Measurements from ENCODE around the gene CD55.

CD55 gene

DNA sequence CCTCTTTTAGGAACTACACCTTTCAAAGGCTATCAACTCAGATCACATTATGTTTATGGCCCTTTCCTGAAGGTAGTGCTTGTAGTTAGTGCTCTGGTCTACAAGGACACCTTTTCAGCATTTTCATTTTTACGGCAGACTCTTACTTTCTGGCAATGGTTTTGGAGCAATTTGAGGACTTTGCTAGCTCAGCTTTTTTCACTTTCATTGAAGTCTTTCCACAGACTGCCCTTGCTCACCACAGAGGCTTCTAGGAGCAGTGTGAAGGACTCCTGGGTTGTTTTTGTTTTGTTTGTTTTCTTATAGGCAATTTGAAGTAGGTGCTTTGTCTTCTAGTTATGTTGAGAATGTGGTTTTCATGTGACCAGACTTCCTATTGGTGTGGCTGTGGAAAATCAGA lies 43.1 kb downstream of the CD55 start:
- no peak for DNase-seq

DNA sequence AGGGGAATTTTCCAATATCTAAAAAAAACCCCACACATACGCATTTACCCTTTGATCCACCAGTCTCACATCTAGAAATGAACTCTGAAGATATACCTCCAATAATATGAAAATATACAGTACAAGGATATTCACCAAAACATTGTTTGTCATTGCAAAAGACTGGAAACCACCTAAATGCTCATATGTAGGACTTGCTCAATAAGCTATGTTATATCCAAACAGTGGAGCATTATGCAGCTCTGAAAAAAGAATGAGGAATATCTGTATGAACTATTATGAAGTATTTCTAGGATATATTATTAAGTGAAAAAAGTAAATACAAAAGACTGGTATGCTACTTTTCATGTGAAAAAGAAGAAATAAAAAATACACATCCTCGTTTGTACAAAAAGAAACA lies 43.6 kb downstream of the CD55 start:
- DNase-seq = no peak

DNA sequence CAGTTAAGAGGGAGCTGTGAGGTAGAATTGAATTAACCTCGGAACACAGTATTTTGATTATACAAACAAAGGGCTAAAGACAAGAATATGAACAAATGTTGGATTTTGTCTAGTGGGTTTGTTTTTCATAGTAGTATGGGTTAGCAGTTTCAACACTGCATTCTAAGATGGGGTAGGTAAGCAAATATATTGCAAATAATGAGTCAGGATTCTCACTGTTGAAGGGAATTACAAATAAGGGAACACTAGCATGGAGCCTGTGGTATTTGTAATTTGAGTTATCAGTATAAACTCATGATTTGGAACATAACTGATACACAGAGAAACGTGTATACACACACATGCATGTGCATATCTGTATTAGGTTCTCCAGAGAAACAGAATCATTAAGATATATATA lies 44.5 kb downstream of the CD55 start:
- no peak for DNase-seq

DNA sequence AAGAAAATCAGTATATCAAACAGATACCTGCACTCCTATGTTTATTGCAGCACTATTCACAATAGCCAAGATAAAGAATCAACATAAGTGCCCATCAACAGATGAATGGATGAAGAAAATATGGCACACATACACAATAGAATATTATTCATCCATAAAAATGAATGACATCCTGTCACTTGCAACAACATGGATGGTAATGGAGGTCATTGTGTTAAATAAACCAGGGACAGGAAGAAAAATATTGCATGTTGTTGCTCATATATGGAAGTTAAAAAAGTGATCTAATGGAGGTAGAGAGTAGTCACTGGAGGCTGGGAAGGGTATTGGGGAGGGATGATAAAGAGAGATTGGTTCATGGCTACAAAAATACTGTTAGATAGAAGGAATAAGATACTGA lies 67.2 kb downstream of the CD55 start:
- no peak for DNase-seq

- DNase-seq = no peak
Observed at GRCh38 chr1:207389728-207390464, 68.4 kb downstream of the CD55 start.

DNA sequence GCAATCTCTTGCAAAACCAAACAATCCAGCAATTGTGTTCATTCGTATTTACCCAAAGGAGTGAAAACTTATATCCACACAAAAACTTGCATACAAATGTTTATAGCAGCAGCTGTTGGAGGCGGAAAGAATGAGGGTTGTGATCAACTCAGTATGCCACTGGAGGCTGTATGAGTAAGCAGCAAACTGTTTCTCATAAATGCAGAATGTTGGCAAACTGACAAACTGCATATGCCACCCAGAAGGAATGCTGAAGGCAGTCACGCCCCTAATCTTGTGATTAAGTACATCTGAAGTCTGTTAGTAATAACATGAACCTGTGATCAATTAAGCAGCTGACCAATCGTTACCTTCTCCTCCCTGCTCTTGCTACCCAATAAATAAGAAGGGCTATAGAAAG lies 72.1 kb downstream of the CD55 start:
- no peak for DNase-seq

DNA sequence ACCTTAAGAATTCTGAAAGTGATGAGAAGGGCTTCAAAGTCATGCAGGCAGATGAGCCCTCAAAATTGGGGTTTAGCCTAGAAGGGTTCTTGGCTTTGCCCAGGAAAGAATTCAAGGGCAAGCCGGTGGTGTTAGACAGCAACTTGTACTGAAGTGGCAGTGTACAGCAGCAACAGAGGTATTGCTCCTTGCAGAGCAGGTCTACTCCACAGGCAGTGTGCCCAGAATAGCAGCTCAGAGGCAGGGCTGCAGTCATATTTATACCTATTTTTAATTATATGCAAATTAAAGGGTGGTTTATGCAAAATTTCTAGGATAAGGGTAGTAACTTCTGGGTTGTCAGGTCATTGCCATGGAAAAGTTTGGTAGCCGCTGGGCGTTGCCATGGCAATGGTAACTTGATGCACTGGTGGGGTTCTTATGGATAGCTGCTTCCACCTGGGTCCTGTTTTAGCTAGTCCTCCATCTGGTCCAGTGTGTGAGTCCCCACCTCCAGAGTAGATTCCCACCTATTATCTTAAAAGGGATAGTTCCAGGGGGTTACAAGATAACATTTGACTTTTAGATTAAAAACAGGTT lies 74.8 kb downstream of the CD55 start:
- no peak for DNase-seq

DNA sequence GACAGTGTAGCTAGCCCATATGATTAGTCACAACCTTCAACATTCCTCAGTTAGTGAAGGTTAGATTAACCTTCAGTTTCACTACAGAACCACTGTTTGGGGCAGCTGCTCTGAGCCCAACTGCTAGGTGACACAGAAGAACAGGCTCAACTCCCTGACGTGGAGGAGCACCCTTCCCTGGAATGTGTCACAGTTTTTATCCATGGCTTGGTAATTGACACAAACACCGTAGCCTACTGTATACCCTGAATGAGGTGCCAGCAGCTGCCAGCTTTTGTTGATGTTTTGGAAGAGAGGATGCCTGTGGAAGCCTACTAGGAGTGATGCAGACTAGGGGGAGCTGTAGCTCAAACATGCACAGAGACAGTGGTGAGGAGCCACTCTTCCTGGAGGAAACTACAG lies 76.0 kb downstream of the CD55 start:
- no peak for DNase-seq

DNA sequence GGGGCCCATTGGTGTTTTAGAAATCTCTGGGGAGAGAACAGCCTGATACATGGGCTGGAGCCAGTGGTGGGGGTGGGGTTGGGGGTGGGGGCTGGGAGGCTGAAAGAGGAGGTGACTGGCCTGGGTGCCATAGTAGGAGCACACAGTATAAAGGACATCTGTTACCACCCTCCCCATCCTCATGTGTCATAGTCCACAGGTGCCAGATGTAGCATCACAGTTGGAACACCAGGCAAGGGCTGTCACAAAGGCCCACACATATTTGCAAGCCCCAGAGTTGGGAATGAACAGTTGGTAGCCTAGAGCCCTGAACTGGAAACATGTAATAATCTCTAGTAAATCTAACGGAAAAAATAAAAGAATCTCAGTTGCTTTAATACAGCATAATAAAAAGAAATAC lies 77.5 kb downstream of the CD55 start:
- no peak for DNase-seq

- no peak for DNase-seq
Observed at GRCh38 chr1:207401578-207401977, 80.1 kb downstream of the CD55 start.

- no peak for DNase-seq
Observed at GRCh38 chr1:207402744-207403143, 81.3 kb downstream of the CD55 start.

GRCh38 chr1:207404849-207405525 lies 83.5 kb downstream of the CD55 start:
- no peak for DNase-seq

DNA sequence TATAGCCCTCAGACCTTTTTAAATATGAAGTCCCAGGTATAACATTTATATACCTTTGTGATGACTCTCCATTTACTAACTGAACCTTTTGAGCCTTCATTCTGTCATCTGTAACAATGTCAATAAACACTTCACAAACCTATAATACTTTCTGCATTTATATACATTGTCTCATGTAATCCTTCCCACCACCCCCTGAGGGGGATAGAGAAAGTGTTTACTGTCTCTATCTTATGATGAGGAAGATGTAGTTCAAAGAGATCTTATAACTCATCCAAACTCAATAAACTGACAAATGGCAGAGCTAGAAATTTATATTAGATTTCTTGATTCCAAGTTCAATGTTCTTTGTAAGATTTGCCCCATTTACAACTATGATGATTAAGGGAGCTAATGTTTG lies 84.3 kb downstream of the CD55 start:
- no peak for DNase-seq

- DNase-seq = no peak
Observed at GRCh38 chr1:207407655-207408260, 86.3 kb downstream of the CD55 start.

Data from right hindlimb (tissue), 1 donor.